ENCODE measurements around the gene SAMD9L. TPM values are rescaled to one million over a fixed set of nuclear protein-coding genes. Genes with fewer than 3 reads are reported as not detected.

Gene SAMD9L
- total RNA-seq, 1 donor from 2014 or later = not detected

- H3K27me3 ChIP-seq = no peaks in the 10 kb centered on the region
- H3K27ac ChIP-seq = no peak overlapping the region
- H3K9ac ChIP-seq = no peak overlapping the region
- peaks cover 11% of the 10 kb centered on the region for H3K9me3 Mint-ChIP-seq
- no peaks in the 10 kb centered on the region for H4K20me1 ChIP-seq (ENCODE audit: low read depth)
- no peak overlapping the region for H3K27ac Mint-ChIP-seq
- no peak overlapping the region for H2AFZ ChIP-seq (replicated peaks)
- H3K9me3 ChIP-seq (ENCODE audit: low read depth) = no peaks in the 10 kb centered on the region
- H3K4me3 Mint-ChIP-seq = no peak overlapping the region
- peaks cover 4% of the 10 kb centered on the region for H3K27me3 Mint-ChIP-seq (ENCODE audit: insufficient read depth, low read depth)
- no peaks in the 10 kb centered on the region for H3K36me3 ChIP-seq
- no peak overlapping the region for H3K4me2 ChIP-seq
- DNase-seq (ENCODE audit: low spot score) = no peak
- no peaks in the 10 kb centered on the region for H3K36me3 Mint-ChIP-seq
- H3K79me2 ChIP-seq (ENCODE audit: low read depth) = no peaks in the 10 kb centered on the region
- no peaks in the 10 kb centered on the region for H3K4me1 Mint-ChIP-seq
- no peaks in the 10 kb centered on the region for H3F3A ChIP-seq (ENCODE audit: low read depth)
- H3K4me1 ChIP-seq = no peaks in the 10 kb centered on the region
- TF ChIP-seq EZH2 (IDR thresholded peaks at IDR 0.05) = no peak
- no peak for TF ChIP-seq EZH2phosphoT487 (IDR thresholded peaks at IDR 0.05)
- TF ChIP-seq CTCF (IDR thresholded peaks at IDR 0.05) = no peak
- no peak overlapping the region for H3K4me3 ChIP-seq
Observed at GRCh38 chr7:93171606-93172226, 23.5 kb upstream of the SAMD9L start.

- no peaks in the 10 kb centered on the region for H3K27me3 Mint-ChIP-seq (ENCODE audit: insufficient read depth, low read depth)
- Histone ChIP-seq H3K27ac (no peak overlapping the region), H3K4me3 (no peak overlapping the region), H3K9me3 (ENCODE audit: low read depth) (no peaks in the 10 kb centered on the region), H4K20me1 (ENCODE audit: low read depth) (no peaks in the 10 kb centered on the region), H3K9ac (no peak overlapping the region), H3K4me2 (no peak overlapping the region), H3K36me3 (no peaks in the 10 kb centered on the region), H3K79me2 (ENCODE audit: low read depth) (no peaks in the 10 kb centered on the region), H2AFZ (replicated peaks) (no peak overlapping the region), H3K27me3 (peaks cover 4% of the 10 kb centered on the region), H3K4me1 (no peaks in the 10 kb centered on the region), H3F3A (ENCODE audit: low read depth) (no peaks in the 10 kb centered on the region)
- no peaks in the 10 kb centered on the region for H3K4me1 Mint-ChIP-seq
- no peak overlapping the region for H3K27ac Mint-ChIP-seq
- no peaks in the 10 kb centered on the region for H3K9me3 Mint-ChIP-seq
- no peak overlapping the region for H3K4me3 Mint-ChIP-seq
- H3K36me3 Mint-ChIP-seq = no peaks in the 10 kb centered on the region
- TF ChIP-seq EZH2phosphoT487 (IDR thresholded peaks at IDR 0.05) = no peak
- no peak for TF ChIP-seq EZH2 (IDR thresholded peaks at IDR 0.05)
- TF ChIP-seq CTCF (IDR thresholded peaks at IDR 0.05) = no peak
- no peak for DNase-seq (ENCODE audit: low spot score)
Observed at GRCh38 chr7:93165447-93165846, 17.3 kb upstream of the SAMD9L start.

- Mint-ChIP-seq H3K4me3 (no peak overlapping the region), H3K27ac (no peak overlapping the region), H3K9me3 (no peaks in the 10 kb centered on the region), H3K36me3 (no peaks in the 10 kb centered on the region), H3K27me3 (ENCODE audit: insufficient read depth, low read depth) (no peaks in the 10 kb centered on the region), H3K4me1 (no peaks in the 10 kb centered on the region)
- no peak overlapping the region for H3K4me2 ChIP-seq
- H3K4me1 ChIP-seq = no peaks in the 10 kb centered on the region
- peaks cover 4% of the 10 kb centered on the region for H3K27me3 ChIP-seq
- no peaks in the 10 kb centered on the region for H3K9me3 ChIP-seq (ENCODE audit: low read depth)
- TF ChIP-seq EZH2 (IDR thresholded peaks at IDR 0.05) = no peak
- no peak for TF ChIP-seq CTCF (IDR thresholded peaks at IDR 0.05)
- no peak overlapping the region for H3K27ac ChIP-seq
- no peak for DNase-seq (ENCODE audit: low spot score)
- no peaks in the 10 kb centered on the region for H3K36me3 ChIP-seq
- no peaks in the 10 kb centered on the region for H3K79me2 ChIP-seq (ENCODE audit: low read depth)
- no peaks in the 10 kb centered on the region for H3F3A ChIP-seq (ENCODE audit: low read depth)
- H3K9ac ChIP-seq = no peak overlapping the region
- H3K4me3 ChIP-seq = no peak overlapping the region
- H4K20me1 ChIP-seq (ENCODE audit: low read depth) = no peaks in the 10 kb centered on the region
- no peak overlapping the region for H2AFZ ChIP-seq (replicated peaks)
Observed at GRCh38 chr7:93164766-93165165, 16.6 kb upstream of the SAMD9L start.

Data from neural progenitor cell (in vitro differentiated cells).